ENCODE measurements around the gene SULT1E1. TPM values are rescaled to one million over a fixed set of nuclear protein-coding genes. Genes with fewer than 3 reads are reported as not detected.

The SULT1E1 gene
- total and polyA plus RNA-seq, 2 experiments from 2014 or later: not detected

GRCh38 chr4:69896530-69897116, 36.7 kb upstream of the SULT1E1 start:
- H3K9me2 ChIP-seq (ENCODE audit: insufficient read depth): no peaks in the 10 kb centered on the region
- no peaks in the 10 kb centered on the region for H3K27me3 ChIP-seq (ENCODE audit: insufficient read depth)
- H3F3A ChIP-seq (replicated peaks; ENCODE audit: low read depth): no peaks in the 10 kb centered on the region
- H3K4me3 ChIP-seq: no peak overlapping the region
- no peaks in the 10 kb centered on the region for H3K79me2 ChIP-seq (replicated peaks; ENCODE audit: insufficient read depth)
- no peaks in the 10 kb centered on the region for H3K4me1 ChIP-seq (ENCODE audit: insufficient read depth)
- Mint-ChIP-seq H3K9me3 (no peaks in the 10 kb centered on the region), H3K27ac (no peak overlapping the region), H3K36me3 (ENCODE audit: low read depth) (no peaks in the 10 kb centered on the region), H3K27me3 (ENCODE audit: insufficient read depth, low read depth, poor library complexity) (no peaks in the 10 kb centered on the region), H3K4me1 (no peaks in the 10 kb centered on the region), H3K4me3 (no peak overlapping the region)
- no peak overlapping the region for H2AFZ ChIP-seq
- H3K27ac ChIP-seq (ENCODE audit: low read depth): no peak overlapping the region
- no peaks in the 10 kb centered on the region; the same call in 1 of the 2 replicates for H3K36me3 ChIP-seq (ENCODE audit: insufficient read depth)
- no peak for TF ChIP-seq ZNF331 (CRISPR knock-in tag; IDR thresholded peaks at IDR 0.05; ENCODE audit: low read depth)
- no peak for TF ChIP-seq JUNB (IDR thresholded peaks at IDR 0.05; ENCODE audit: unreplicated experiment)
- TF ChIP-seq CTCF (conservative IDR thresholded peaks at IDR 0.05; ENCODE audit: low read depth in 2 of 2): peak; percentile 54 to 67
- no peak for TF ChIP-seq EZH2phosphoT487 (IDR thresholded peaks at IDR 0.05; ENCODE audit: unreplicated experiment)
- DNase-seq (ENCODE audit: low spot score) (peak; percentile 53), ATAC-seq (no peak)
- H4K20me1 ChIP-seq (replicated peaks; ENCODE audit: insufficient read depth): no peaks in the 10 kb centered on the region
- no peak overlapping the region for H3K4me2 ChIP-seq

DNA sequence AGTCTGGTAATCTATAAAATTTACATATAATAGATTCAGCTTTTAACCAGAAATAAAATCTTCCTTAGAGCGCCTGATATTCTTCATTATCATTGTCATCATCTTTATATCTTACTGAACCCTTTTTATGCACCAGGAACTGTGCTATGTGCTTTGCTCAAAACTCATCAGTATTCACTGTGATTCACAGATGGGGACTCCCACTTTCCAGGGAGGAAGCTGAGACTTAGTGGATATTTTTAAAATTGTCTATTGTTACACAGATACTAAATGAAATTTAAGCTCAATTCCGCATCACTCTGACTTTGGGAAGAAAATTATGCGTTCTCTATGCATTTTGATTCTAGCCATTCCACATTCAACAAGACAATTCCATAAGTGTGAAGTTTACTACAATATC, 34.8 kb upstream of the SULT1E1 start:
- H3K27ac Mint-ChIP-seq: no peak overlapping the region
- Histone ChIP-seq H3K4me1 (ENCODE audit: insufficient read depth) (no peaks in the 10 kb centered on the region), H2AFZ (no peak overlapping the region), H3F3A (replicated peaks; ENCODE audit: low read depth) (no peaks in the 10 kb centered on the region), H3K27me3 (ENCODE audit: insufficient read depth) (no peaks in the 10 kb centered on the region), H3K79me2 (replicated peaks; ENCODE audit: insufficient read depth) (no peaks in the 10 kb centered on the region), H3K9me2 (ENCODE audit: insufficient read depth) (no peaks in the 10 kb centered on the region), H3K4me3 (no peak overlapping the region), H4K20me1 (replicated peaks; ENCODE audit: insufficient read depth) (no peaks in the 10 kb centered on the region), H3K36me3 (ENCODE audit: insufficient read depth) (no peaks in the 10 kb centered on the region), H3K27ac (ENCODE audit: low read depth) (no peak overlapping the region), H3K4me2 (no peak overlapping the region)
- no peak overlapping the region for H3K4me3 Mint-ChIP-seq
- no peaks in the 10 kb centered on the region for H3K36me3 Mint-ChIP-seq (ENCODE audit: low read depth)
- no peak for DNase-seq (ENCODE audit: low spot score)
- H3K4me1 Mint-ChIP-seq: no peaks in the 10 kb centered on the region
- no peaks in the 10 kb centered on the region for H3K27me3 Mint-ChIP-seq (ENCODE audit: insufficient read depth, low read depth, poor library complexity)
- ATAC-seq: no peak
- H3K9me3 Mint-ChIP-seq: no peaks in the 10 kb centered on the region
- TF ChIP-seq ZNF462 (CRISPR knock-in tag; IDR thresholded peaks at IDR 0.05) (no peak), POLR2AphosphoS5 (IDR thresholded peaks at IDR 0.05; ENCODE audit: low read depth) (no peak), STAT1 (IDR thresholded peaks at IDR 0.05; ENCODE audit: unreplicated experiment) (no peak)
- TF ChIP-seq, protein P1, sequence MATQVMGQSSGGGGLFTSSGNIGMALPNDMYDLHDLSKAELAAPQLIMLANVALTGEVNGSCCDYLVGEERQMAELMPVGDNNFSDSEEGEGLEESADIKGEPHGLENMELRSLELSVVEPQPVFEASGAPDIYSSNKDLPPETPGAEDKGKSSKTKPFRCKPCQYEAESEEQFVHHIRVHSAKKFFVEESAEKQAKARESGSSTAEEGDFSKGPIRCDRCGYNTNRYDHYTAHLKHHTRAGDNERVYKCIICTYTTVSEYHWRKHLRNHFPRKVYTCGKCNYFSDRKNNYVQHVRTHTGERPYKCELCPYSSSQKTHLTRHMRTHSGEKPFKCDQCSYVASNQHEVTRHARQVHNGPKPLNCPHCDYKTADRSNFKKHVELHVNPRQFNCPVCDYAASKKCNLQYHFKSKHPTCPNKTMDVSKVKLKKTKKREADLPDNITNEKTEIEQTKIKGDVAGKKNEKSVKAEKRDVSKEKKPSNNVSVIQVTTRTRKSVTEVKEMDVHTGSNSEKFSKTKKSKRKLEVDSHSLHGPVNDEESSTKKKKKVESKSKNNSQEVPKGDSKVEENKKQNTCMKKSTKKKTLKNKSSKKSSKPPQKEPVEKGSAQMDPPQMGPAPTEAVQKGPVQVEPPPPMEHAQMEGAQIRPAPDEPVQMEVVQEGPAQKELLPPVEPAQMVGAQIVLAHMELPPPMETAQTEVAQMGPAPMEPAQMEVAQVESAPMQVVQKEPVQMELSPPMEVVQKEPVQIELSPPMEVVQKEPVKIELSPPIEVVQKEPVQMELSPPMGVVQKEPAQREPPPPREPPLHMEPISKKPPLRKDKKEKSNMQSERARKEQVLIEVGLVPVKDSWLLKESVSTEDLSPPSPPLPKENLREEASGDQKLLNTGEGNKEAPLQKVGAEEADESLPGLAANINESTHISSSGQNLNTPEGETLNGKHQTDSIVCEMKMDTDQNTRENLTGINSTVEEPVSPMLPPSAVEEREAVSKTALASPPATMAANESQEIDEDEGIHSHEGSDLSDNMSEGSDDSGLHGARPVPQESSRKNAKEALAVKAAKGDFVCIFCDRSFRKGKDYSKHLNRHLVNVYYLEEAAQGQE (IDR thresholded peaks at IDR 0.05; ENCODE audit: unreplicated experiment): no peak

All from GM23338 (cell line).